Right lobe of liver (tissue), 6 donors: ENCODE measurements around the gene SLC52A3. TPM values are rescaled to one million over a fixed set of nuclear protein-coding genes. Genes with fewer than 3 reads are reported as not detected.

Source experiments
- ATAC-seq, 4 donors: fragments of 200-7000 bp; cut with Tn5 transposase; one replicate each; pipeline ENCODE4 v1.9.1; 2020; ENCODE audit warnings: mild to moderate bottlenecking in 4 of 4, moderate library complexity in 4 of 4
- DNase-seq, 3 donors: peaks; one replicate each; pipeline ENCODE4 v3.0.0-alpha.2; 2020
- H3K27ac ChIP-seq, 3 donors: fragments of 200-600 bp; one replicate each; pipeline ENCODE4 v1.8.0; 2022
- H3K27me3 ChIP-seq, 2 donors: fragments of 200-600 bp; one replicate each; pipeline ENCODE4 v1.8.0; 2022
- H3K36me3 ChIP-seq, 4 donors: fragments of 200-600 bp; sonication (generic) in 1 of 4; one replicate each; pipeline versions ENCODE4 v1.5.1 to v1.8.0; 2017 to 2022; ENCODE audit warnings: control low read depth in 1 of 4
- H3K4me1 ChIP-seq, 4 donors: fragments of 200-600 bp; sonication (generic) in 1 of 4; one replicate each; pipeline versions ENCODE4 v1.5.1 to v1.8.0; 2017 to 2022; ENCODE audit warnings: control low read depth in 1 of 4
- H3K4me3 ChIP-seq, 3 donors: fragments of 200-600 bp; one replicate each; pipeline ENCODE4 v1.8.0; 2022
- H3K9me3 ChIP-seq, 4 donors: fragments of 200-600 bp; sonication (generic) in 1 of 4; one replicate each; pipeline versions ENCODE4 v1.5.1 to v1.8.0; 2017 to 2022; ENCODE audit warnings: control low read depth in 1 of 4
- POLR2A ChIP-seq: fragments of 450-650 bp; IDR thresholded peaks from one replicate; pipeline ENCODE4 v1.6.1; 2017; ENCODE audit warnings: antibody characterized with exemption, mild to moderate bottlenecking
- WGBS: methylation state at CpG from one replicate; pipeline ENCODE4 v1.1.6; 2018; ENCODE audit warnings: low coverage, low lambda C conversion rate; ENCODE audit not compliant: insufficient coverage; ENCODE audit errors: missing lambda C conversion rate; 5-methylcytosine and 5-hydroxymethylcytosine counted together
- intact Hi-C, 2 donors: fragments of 100-400 bp; cut with DNase I; formaldehyde crosslinking; loops; one replicate each; pipeline versions ENCODE4 v1.11.2 to v1.14.1; 2022
- total RNA-seq, 6 experiments: library from RNA; depleted of rRNA in 2 of 6; stranded (reverse); fragments of >200 nt in 2 of 6; fragmentation: NEBNext Ultra II Directional in 3 of 6; extraction: Animal tissue kit (Norgen Biotek cat#: 25700) in 3 of 6; gene quantifications; one replicate each; pipeline versions ENCODE4 v1.1.0 to v1.2.4, GENCODE V29; 2016 to 2023
- TF ChIP-seq, protein P1 (sequence below), 4 donors: fragments of 200-600 bp in 3 of 4; fragments of 450-650 bp in 1 of 4; IDR thresholded peaks; one replicate each; pipeline versions ENCODE4 v1.5.1 to v1.8.0; 2016 to 2022; ENCODE audit warnings: antibody characterized with exemption in 4 of 4, mild to moderate bottlenecking in 2 of 4
- donor health status: DM: no; HTN: yes; CAD: no.
- donor health status: DM: no; HTN: no; CAD: no.
- donor health status: DM: no; HTN: no; CAD: no.
- donor health status: DM: no; HTN: yes; CAD: no.
- donor health status: DM: no; HTN: yes; CAD: no.

Gene SLC52A3
- total RNA-seq, 6 experiments from 2014 or later, result 0.05 to 0.62 TPM; not detected in 4

DNA sequence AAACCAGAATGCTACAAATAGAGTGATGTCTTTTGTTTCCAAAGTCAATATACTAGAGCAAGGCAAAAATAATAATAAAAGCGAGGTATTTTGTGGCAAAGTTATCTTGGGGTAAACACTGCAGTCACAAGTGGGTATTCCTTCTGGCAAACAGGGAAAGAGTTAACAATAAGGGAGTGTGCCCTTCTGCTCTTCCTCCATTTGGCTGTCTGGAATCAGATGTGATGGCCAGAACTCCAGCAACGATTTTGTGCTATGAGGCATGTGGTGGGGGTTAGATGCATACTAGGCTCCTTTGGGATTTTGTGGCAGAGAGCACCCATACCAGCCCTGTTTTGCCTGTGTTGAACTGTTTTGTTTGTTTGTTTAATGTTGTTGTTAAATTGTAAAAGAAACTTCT lies 2.4 kb upstream of the SLC52A3 start:
- TF ChIP-seq, protein P1, sequence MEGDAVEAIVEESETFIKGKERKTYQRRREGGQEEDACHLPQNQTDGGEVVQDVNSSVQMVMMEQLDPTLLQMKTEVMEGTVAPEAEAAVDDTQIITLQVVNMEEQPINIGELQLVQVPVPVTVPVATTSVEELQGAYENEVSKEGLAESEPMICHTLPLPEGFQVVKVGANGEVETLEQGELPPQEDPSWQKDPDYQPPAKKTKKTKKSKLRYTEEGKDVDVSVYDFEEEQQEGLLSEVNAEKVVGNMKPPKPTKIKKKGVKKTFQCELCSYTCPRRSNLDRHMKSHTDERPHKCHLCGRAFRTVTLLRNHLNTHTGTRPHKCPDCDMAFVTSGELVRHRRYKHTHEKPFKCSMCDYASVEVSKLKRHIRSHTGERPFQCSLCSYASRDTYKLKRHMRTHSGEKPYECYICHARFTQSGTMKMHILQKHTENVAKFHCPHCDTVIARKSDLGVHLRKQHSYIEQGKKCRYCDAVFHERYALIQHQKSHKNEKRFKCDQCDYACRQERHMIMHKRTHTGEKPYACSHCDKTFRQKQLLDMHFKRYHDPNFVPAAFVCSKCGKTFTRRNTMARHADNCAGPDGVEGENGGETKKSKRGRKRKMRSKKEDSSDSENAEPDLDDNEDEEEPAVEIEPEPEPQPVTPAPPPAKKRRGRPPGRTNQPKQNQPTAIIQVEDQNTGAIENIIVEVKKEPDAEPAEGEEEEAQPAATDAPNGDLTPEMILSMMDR (IDR thresholded peaks at IDR 0.05), result no peak
- TF ChIP-seq POLR2A, result no peak
- Histone ChIP-seq H3K27me3 (no peaks in the 10 kb centered on the region), H3K36me3 (no peaks in the 10 kb centered on the region), H3K9me3 (no peaks in the 10 kb centered on the region), H3K4me1 (no peaks in the 10 kb centered on the region), H3K27ac (no peak overlapping the region), H3K4me3 (no peak overlapping the region)
- DNase-seq (no peak), ATAC-seq (no peak)
- intact Hi-C loops, result no loop called here
- WGBS, result 89% methylated on average over 2 of the region's 2 CpGs

DNA sequence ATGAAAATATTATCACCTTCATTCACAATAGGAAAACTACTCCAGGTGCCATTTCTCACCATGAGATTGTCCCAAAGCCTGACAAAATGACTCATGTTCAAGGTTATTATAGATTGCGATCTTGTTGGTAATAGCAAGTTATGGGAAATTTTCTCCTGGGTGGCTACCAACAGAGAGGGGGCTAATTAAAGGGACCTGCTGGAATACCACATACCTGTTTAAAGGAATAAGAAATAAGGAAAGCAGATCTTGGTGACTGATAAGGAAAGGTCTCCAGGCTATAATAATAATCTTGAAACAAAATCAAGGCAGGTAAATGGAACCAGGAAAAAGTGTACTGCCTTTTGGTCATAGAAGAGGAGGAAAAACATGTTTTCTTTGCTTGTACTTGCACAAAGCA lies 1.4 kb downstream of the SLC52A3 start:
- DNase-seq, result no peak
- WGBS, result 18% methylated on average over 1 of the region's 1 CpG
- Histone ChIP-seq H3K27me3 (no peaks in the 10 kb centered on the region), H3K27ac (no peak overlapping the region), H3K9me3 (no peaks in the 10 kb centered on the region), H3K36me3 (no peaks in the 10 kb centered on the region), H3K4me1 (no peaks in the 10 kb centered on the region), H3K4me3 (no peak overlapping the region)
- intact Hi-C loops, result no loop called here
- ATAC-seq, result no peak
- TF ChIP-seq, protein P1 (IDR thresholded peaks at IDR 0.05), result no peak
- TF ChIP-seq POLR2A, result no peak

DNA sequence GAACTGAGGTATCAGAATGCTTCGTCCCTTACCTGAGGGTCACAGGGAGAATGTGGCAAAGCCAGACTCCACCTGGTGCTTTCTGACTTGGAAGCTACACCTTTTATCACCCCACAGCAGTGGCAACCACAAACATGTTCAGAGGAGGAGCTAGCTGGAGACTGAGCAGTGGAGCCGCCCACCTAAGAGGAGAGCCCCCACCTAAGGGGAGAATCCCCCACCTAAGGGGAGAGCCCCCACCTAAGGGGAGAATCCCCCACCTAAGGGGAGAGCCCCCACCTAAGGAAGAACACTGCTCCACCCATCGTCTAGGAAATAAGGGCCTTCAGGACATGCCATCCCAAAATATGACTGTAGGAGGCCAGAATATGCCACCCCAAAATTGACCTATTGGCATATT lies 4.0 kb downstream of the SLC52A3 start:
- DNase-seq (no peak), ATAC-seq (no peak)
- no peaks in the 10 kb centered on the region for H3K4me1 ChIP-seq
- H3K27me3 ChIP-seq, result peaks cover 0 to 10% of the 10 kb centered on the region in 2 donors
- 42% methylated on average over 3 of the region's 3 CpGs for WGBS
- no peaks in the 10 kb centered on the region for H3K36me3 ChIP-seq
- no peak overlapping the region for H3K27ac ChIP-seq
- no peak overlapping the region for H3K4me3 ChIP-seq
- intact Hi-C loops, result no loop called here
- H3K9me3 ChIP-seq, result no peaks in the 10 kb centered on the region
- TF ChIP-seq, protein P1 (IDR thresholded peaks at IDR 0.05), result no peak
- TF ChIP-seq POLR2A, result no peak

DNA sequence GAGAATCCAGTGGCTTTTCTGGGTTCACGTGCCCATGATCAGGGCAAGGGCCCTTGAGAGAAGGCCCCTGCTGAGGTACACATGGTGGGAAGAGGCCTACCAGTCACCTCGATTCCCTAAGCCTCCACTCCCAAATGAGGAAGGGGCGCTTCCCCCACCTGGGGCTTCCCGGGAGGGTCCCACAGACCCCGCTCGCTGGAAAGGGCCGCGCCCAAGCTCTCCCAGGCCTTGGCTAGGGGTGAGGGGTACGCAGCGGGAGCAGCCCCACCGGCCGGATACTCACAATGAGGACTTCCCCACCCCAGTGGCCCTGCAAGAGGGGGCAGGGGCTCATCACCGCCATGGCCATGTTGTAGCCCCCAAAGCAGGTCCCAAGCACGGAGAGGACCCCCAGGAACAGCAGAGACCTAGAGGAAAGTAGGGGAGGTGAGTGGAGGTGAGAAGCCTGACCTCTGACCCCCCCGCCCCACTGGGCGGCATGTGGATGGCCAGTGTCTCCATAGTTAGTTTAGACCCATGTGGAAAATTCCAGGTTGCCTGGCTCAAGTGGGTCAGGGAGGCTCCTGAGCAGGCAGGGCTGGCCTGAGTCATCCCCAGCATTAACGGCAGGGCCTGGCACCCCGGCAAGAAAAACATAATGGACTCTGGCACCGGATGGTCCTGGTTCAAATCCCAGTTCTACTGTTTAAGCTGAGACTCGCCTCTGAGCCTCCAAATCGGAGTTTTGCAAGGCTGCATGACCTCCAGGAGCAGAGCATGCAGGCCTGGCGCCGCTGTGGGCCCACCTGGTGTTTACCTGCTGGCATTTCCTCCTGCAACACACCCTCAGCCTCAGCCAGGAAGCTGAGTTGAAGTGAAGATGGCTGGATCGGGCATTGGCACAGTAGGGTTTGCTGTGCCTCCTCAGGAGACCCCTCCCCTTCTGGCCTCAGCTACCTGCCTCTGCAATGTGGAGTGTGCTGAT lies 6.6 kb downstream of the SLC52A3 start:
- intact Hi-C loops, result no loop called here
- Histone ChIP-seq H3K9me3 (no peaks in the 10 kb centered on the region), H3K4me1 (no peaks in the 10 kb centered on the region), H3K4me3 (no peak overlapping the region), H3K27ac (no peak overlapping the region), H3K36me3 (no peaks in the 10 kb centered on the region), H3K27me3 (peaks cover 0 to 10% of the 10 kb centered on the region in 2 donors)
- TF ChIP-seq, protein P1 (IDR thresholded peaks at IDR 0.05), result no peak
- TF ChIP-seq POLR2A, result no peak
- no CpG with 5 or more reads among the region's 24 CpGs for WGBS
- ATAC-seq, result peak in 1 of 4 donors; percentile 7
- DNase-seq, result no peak
